Measurements from ENCODE around the gene FAP.

The FAP gene

GRCh38 chr2:162126111-162126519, 117.1 kb downstream of the FAP start:
- no peak overlapping the region for H3K4me3 ChIP-seq (replicated peaks; ENCODE audit: low read depth, low read length)
- TF ChIP-seq CTCF (IDR thresholded peaks at IDR 0.05; ENCODE audit: low read depth, low read length, missing control alignments), result no peak
- DNase-seq (ENCODE audit: extremely low read depth, low read depth), result no peak

DNA sequence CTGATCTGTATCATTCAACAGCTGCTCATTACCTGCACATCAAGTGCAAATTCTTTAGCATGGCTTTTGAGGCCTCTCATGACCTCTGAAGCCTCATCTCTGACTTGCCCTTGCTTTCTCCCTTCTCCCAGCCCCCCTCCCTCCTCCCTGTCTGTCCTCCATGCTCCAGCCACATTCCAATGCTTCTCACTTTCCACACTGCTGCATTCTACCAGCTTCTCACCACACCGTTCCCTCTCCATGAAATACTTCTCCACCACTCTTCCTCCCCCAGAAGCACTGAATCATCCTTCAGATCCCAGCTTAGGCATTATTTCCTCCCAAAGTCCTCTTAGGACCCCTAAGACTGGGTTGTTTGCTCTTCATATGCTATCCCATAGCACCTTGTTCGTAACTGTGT, 118.1 kb downstream of the FAP start:
- no peak for TF ChIP-seq CTCF (IDR thresholded peaks at IDR 0.05; ENCODE audit: low read depth, low read length, missing control alignments)

DNA sequence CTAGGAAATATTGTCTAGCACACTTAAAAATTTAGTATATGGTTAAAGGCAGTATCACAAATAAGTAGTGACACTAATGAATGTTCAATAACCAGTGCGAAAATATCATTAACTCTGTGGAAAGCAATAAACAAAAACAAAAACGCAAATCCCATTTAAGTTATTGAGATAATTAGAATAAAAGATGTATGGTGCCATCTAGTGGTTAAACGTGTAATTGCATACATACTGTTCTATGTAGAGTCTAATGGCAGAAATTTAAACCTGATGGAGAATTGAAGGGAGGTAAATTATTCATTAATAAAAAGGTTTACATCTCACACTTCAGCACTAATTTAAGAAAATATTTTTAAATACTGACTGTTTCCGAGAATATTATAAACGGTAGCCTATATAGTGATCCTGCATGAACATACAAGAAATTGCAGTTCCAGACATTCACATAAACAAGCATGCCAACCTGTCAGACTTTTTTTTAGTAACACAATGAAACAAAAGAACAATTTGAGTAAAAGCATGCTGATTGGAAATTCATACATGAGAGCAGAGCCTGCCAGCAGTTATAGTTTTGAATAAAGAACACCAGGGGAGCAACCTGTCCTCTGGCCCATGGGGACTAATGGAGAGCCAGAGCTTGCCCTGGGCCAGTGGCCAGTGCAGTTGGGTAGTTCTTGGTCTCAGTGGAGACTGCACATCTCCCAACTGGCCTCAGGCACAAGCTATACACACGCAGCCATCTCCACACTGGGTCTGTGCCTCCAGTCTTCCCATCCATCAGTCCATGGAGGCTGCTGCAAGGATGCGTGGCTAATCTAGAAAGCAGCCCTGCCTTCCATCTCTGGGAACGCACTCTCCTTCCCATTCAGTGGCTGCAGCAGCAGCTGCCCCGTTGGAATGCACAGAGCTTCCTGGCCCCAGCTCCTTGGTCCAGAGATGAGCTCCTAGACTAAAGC, 119.2 kb downstream of the FAP start:
- no peak overlapping the region for H3K4me3 ChIP-seq (replicated peaks; ENCODE audit: low read depth, low read length)
- peak; percentile 22 for TF ChIP-seq CTCF (IDR thresholded peaks at IDR 0.05; ENCODE audit: low read depth, low read length, missing control alignments)
- peak; percentile 70 for DNase-seq (ENCODE audit: extremely low read depth, low read depth)

More for the DNA sequence above, 118.1 kb downstream of the FAP start:
- no peak for DNase-seq (ENCODE audit: extremely low read depth, low read depth)
- H3K4me3 ChIP-seq (replicated peaks; ENCODE audit: low read depth, low read length), result no peak overlapping the region

Measured in HFF-Myc (cell line).